GM23338 (cell line): Measurements from ENCODE around the gene APP. TPM values are rescaled to one million over a fixed set of nuclear protein-coding genes. Genes with fewer than 3 reads are reported as not detected.

Experiments used
- ATAC-seq: fragments of 200-7000 bp; cut with Tn5 transposase; 3 replicates; pipeline ENCODE4 v1.9.1; 2020
- DNase-seq: peaks from one replicate; pipeline ENCODE4 v3.0.0-alpha.2; 2015; ENCODE audit warnings: low spot score
- H2AFZ ChIP-seq: fragments of 200-600 bp; sonication (generic); 2 replicates; pipeline ENCODE4 v1.8.0; 2016; ENCODE audit warnings: antibody characterized with exemption, mild to moderate bottlenecking, moderate library complexity
- H3F3A ChIP-seq: fragments of 200-600 bp; sonication (generic); replicated peaks from 2 replicates; pipeline ENCODE4 v1.8.0; 2017; ENCODE audit warnings: antibody characterized with exemption, mixed run types, low read depth
- H3K27ac ChIP-seq: fragments of 200-600 bp; sonication (generic); 2 replicates; pipeline ENCODE4 v1.6.1; 2016; ENCODE audit warnings: low read depth
- H3K27me3 ChIP-seq: fragments of 200-600 bp; sonication (generic); 2 replicates; pipeline ENCODE4 v1.8.0; 2016; ENCODE audit warnings: mild to moderate bottlenecking, mixed run types, moderate library complexity; ENCODE audit not compliant: insufficient read depth
- H3K36me3 ChIP-seq: fragments of 200-600 bp; sonication (generic); 2 replicates; pipeline ENCODE4 v1.8.0; 2016; ENCODE audit warnings: mild to moderate bottlenecking; ENCODE audit not compliant: insufficient read depth
- H3K4me1 ChIP-seq: fragments of 200-600 bp; sonication (generic); 2 replicates; pipeline ENCODE4 v1.8.0; 2016; ENCODE audit warnings: mild to moderate bottlenecking, moderate library complexity; ENCODE audit not compliant: insufficient read depth
- H3K4me2 ChIP-seq: fragments of 200-600 bp; sonication (generic); 2 replicates; pipeline ENCODE4 v1.7.1; 2017; ENCODE audit warnings: mixed run types
- H3K4me3 ChIP-seq: fragments of 200-600 bp; sonication (generic); 2 replicates; pipeline ENCODE4 v1.6.1; 2016; ENCODE audit warnings: mixed run types
- H3K79me2 ChIP-seq: fragments of 200-600 bp; sonication (generic); replicated peaks from 2 replicates; pipeline ENCODE4 v1.8.0; 2017; ENCODE audit warnings: mild to moderate bottlenecking; ENCODE audit not compliant: insufficient read depth
- H3K9me2 ChIP-seq: fragments of 200-600 bp; sonication (generic); 2 replicates; pipeline ENCODE4 v1.8.0; 2017; ENCODE audit not compliant: insufficient read depth
- H4K20me1 ChIP-seq: fragments of 200-600 bp; sonication (generic); replicated peaks from 2 replicates; pipeline ENCODE4 v1.8.0; 2017; ENCODE audit warnings: mild to moderate bottlenecking; ENCODE audit not compliant: insufficient read depth
- H3K27ac Mint-ChIP-seq: 2 replicates; pipeline ENCODE4 v1.8.0; 2020; ENCODE audit warnings: inconsistent platforms, mild to moderate bottlenecking, moderate library complexity, mixed read lengths
- H3K27me3 Mint-ChIP-seq: 3 replicates; pipeline ENCODE4 v1.8.0; 2022; ENCODE audit warnings: low read depth, mild to moderate bottlenecking, moderate library complexity, mixed read lengths, inconsistent platforms; ENCODE audit not compliant: insufficient read depth, poor library complexity
- H3K36me3 Mint-ChIP-seq: 3 replicates; pipeline ENCODE4 v1.8.0; 2021; ENCODE audit warnings: low read depth, mild to moderate bottlenecking, inconsistent platforms, moderate library complexity, mixed read lengths
- H3K4me1 Mint-ChIP-seq: 3 replicates; pipeline ENCODE4 v1.8.0; 2020; ENCODE audit warnings: mild to moderate bottlenecking, inconsistent platforms, mixed read lengths
- H3K4me3 Mint-ChIP-seq: 3 replicates; pipeline ENCODE4 v1.8.0; 2021; ENCODE audit warnings: moderate library complexity, mild to moderate bottlenecking, inconsistent platforms, mixed read lengths
- H3K9me3 Mint-ChIP-seq: 3 replicates; pipeline ENCODE4 v1.8.0; 2020; ENCODE audit warnings: moderate library complexity, mild to moderate bottlenecking, inconsistent platforms, mixed read lengths
- CREB1 ChIP-seq: fragments of 250-450 bp; sonication (Bioruptor Pico); IDR thresholded peaks from 2 replicates; pipeline ENCODE4 v1.5.0; 2020; ENCODE audit warnings: low read depth, mild to moderate bottlenecking, moderate library complexity
- CTCF ChIP-seq, 2 experiments: fragments of 200-600 bp in 1 of 2; sonication (generic) in 1 of 2; conservative IDR thresholded peaks; 2 replicates each; pipeline versions ENCODE4 v1.5.1 to v1.6.1; 2016 to 2017; ENCODE audit warnings: antibody characterized with exemption in 2 of 2, low read depth in 2 of 2, mild to moderate bottlenecking in 2 of 2, moderate library complexity in 1 of 2
- ETS1 ChIP-seq: IDR thresholded peaks from 2 replicates; pipeline ENCODE4 v1.6.1; 2016; ENCODE audit warnings: antibody characterized with exemption
- EZH2 ChIP-seq: fragments of 200-600 bp; sonication (generic); IDR thresholded peaks from one replicate; pipeline ENCODE4 v1.8.0; 2017; ENCODE audit warnings: antibody characterized with exemption, mild to moderate bottlenecking, low read depth; ENCODE audit not compliant: unreplicated experiment
- EZH2phosphoT487 ChIP-seq: fragments of 200-600 bp; sonication (generic); IDR thresholded peaks from one replicate; pipeline ENCODE4 v1.8.1; 2018; ENCODE audit warnings: antibody characterized with exemption; ENCODE audit not compliant: unreplicated experiment
- JUNB ChIP-seq: IDR thresholded peaks from one replicate; pipeline ENCODE4 v1.6.1; 2016; ENCODE audit warnings: antibody characterized with exemption; ENCODE audit not compliant: unreplicated experiment
- NANOG ChIP-seq: IDR thresholded peaks from 2 replicates; pipeline ENCODE4 v1.6.1; 2016; ENCODE audit warnings: antibody characterized with exemption, borderline replicate concordance
- POLR2AphosphoS5 ChIP-seq: IDR thresholded peaks from 2 replicates; pipeline ENCODE4 v1.6.1; 2016; ENCODE audit warnings: antibody characterized with exemption, low read depth
- REST ChIP-seq: IDR thresholded peaks from one replicate; pipeline ENCODE4 v1.6.1; 2018; ENCODE audit warnings: antibody characterized with exemption; ENCODE audit not compliant: unreplicated experiment
- STAT1 ChIP-seq: IDR thresholded peaks from one replicate; pipeline ENCODE4 v1.6.1; 2016; ENCODE audit warnings: antibody characterized with exemption; ENCODE audit not compliant: unreplicated experiment
- ZNF114 ChIP-seq: fragments of 250-450 bp; sonication (Bioruptor Pico); IDR thresholded peaks from 2 replicates; pipeline ENCODE4 v1.5.0; 2020; ENCODE audit warnings: mild to moderate bottlenecking, moderate library complexity
- ZNF331 ChIP-seq: fragments of 250-450 bp; sonication (Bioruptor Pico); IDR thresholded peaks from 2 replicates; pipeline ENCODE4 v1.5.0; 2020; ENCODE audit warnings: low read depth, mild to moderate bottlenecking, moderate library complexity
- ZNF462 ChIP-seq: fragments of 250-450 bp; sonication (Bioruptor Pico); IDR thresholded peaks from 2 replicates; pipeline ENCODE4 v1.5.0; 2020; ENCODE audit warnings: mild to moderate bottlenecking, moderate library complexity
- polyA plus RNA-seq: library from polyadenylated mRNA; unstranded; fragments of >200 nt; fragmentation: Nextera tagmentation; extraction: Ambion mirVana; gene quantifications from 2 replicates; pipeline ENCODE4 v1.2.1, GENCODE V29; 2016
- total RNA-seq: library from RNA; depleted of rRNA; stranded (reverse); fragments of >200 nt; shearing (Covaris generic); gene quantifications from 2 replicates; pipeline ENCODE4 v1.2.3, GENCODE V29; 2014

APP gene
- total and polyA plus RNA-seq, 2 experiments from 2014 or later, result 69.4 to 444 TPM

- no peak for TF ChIP-seq EZH2
- TF ChIP-seq ZNF331, result no peak
- TF ChIP-seq POLR2AphosphoS5, result no peak
- no peak for TF ChIP-seq ETS1
- TF ChIP-seq CTCF (conservative IDR thresholded peaks at IDR 0.05; ENCODE audit: low read depth in 2 of 2), result no peak
- TF ChIP-seq NANOG, result no peak
- no peak for TF ChIP-seq ZNF114 (CRISPR knock-in tag)
- no peak for TF ChIP-seq JUNB
- TF ChIP-seq STAT1, result no peak
- TF ChIP-seq EZH2phosphoT487, result no peak
- no peak for TF ChIP-seq CREB1
- TF ChIP-seq ZNF462 (CRISPR knock-in tag), result no peak
- TF ChIP-seq REST, result no peak
- Histone ChIP-seq H3K4me3 (no peak overlapping the region), H3F3A (no peaks in the 10 kb centered on the region), H3K9me2 (peaks cover 1% of the 10 kb centered on the region), H3K27me3 (no peaks in the 10 kb centered on the region), H3K79me2 (no peaks in the 10 kb centered on the region), H4K20me1 (no peaks in the 10 kb centered on the region), H3K36me3 (no peaks in the 10 kb centered on the region), H2AFZ (no peak overlapping the region), H3K4me2 (no peak overlapping the region), H3K27ac (no peak overlapping the region), H3K4me1 (no peaks in the 10 kb centered on the region)
- peaks cover 3% of the 10 kb centered on the region; the same call in 1 of the 3 replicates for H3K36me3 Mint-ChIP-seq
- ATAC-seq (no peak), DNase-seq (no peak)
- no peak overlapping the region for H3K27ac Mint-ChIP-seq
- H3K27me3 Mint-ChIP-seq, result peaks cover 9% of the 10 kb centered on the region
- no peaks in the 10 kb centered on the region for H3K9me3 Mint-ChIP-seq
- H3K4me1 Mint-ChIP-seq, result peaks cover 11% of the 10 kb centered on the region; the same call in 2 of the 3 replicates
- H3K4me3 Mint-ChIP-seq, result no peak overlapping the region
Observed at GRCh38 chr21:25867061-25867460, 303.5 kb downstream of the APP start.
